NCI-H2196 (cell line): Measurements from ENCODE around the gene KCNMB1.

Experiments
- DNase-seq: peaks from one replicate; lab custom pipeline; 2025; ENCODE audit not compliant: unreplicated experiment; lab: John Stamatoyannopoulos, UW

The KCNMB1 gene, protein sequence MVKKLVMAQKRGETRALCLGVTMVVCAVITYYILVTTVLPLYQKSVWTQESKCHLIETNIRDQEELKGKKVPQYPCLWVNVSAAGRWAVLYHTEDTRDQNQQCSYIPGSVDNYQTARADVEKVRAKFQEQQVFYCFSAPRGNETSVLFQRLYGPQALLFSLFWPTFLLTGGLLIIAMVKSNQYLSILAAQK

DNA sequence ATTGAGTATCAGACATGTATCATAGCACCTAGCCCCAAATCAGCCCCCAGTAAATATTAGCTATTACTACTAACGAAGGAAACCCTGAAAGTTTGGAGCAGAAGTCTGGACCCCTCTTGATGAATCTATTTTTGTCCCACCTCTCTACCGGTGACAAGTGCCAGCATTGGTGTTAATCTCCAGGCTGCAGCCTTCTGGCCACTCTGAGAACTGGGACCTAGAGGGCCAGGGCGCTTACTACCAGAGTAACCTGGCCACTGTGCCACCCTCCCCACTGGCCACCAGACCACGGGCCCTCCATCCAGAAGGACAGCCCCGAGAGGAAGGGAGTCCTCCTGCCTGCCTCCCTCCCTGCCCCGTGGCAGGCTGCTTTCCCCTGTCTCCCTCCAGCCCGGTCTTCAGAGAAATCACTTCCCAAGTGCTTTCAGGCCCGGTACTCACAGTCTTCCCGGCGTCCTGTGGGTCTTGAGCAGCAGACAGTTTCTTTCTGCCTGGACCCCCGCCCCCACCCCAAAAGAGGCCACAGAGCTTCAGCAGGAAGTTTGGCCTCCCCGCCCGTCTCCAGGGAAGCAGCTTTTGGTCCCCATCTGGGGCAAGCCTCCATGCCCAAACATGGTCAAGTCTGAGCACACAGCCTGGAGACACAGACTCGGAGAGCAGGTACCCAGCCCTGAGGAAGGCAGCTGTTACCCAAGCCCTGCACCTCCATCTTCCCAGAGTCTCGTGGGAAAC lies at the start of gene KCNMB1:
Gene KCNMB1, minus strand, starts transcription at position 550 of the 732 bp plus-strand sequence. CDS start 3,920 bp downstream, outside the sequence.
- no peak for DNase-seq

DNA sequence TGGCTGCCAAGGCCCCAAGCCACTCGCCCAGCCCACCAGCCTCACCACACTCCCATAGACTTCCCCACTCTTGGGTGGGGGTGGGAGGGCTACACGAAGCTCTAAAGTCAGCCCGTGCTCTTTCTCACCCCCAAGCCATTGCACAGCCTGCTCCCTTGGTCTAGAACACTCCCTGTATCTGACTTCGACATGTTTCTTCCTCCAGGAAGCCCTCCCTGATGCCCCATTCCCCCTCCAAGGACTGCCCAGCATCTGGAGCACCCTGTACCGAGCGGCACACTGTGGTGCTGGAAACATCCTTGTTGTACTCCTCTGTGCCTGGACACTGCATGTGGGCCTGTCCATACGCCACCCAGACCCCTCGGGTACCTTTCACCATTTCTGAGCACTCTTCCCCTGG lies 49.4 kb upstream of the KCNMB1 start:
- no peak for DNase-seq

DNA sequence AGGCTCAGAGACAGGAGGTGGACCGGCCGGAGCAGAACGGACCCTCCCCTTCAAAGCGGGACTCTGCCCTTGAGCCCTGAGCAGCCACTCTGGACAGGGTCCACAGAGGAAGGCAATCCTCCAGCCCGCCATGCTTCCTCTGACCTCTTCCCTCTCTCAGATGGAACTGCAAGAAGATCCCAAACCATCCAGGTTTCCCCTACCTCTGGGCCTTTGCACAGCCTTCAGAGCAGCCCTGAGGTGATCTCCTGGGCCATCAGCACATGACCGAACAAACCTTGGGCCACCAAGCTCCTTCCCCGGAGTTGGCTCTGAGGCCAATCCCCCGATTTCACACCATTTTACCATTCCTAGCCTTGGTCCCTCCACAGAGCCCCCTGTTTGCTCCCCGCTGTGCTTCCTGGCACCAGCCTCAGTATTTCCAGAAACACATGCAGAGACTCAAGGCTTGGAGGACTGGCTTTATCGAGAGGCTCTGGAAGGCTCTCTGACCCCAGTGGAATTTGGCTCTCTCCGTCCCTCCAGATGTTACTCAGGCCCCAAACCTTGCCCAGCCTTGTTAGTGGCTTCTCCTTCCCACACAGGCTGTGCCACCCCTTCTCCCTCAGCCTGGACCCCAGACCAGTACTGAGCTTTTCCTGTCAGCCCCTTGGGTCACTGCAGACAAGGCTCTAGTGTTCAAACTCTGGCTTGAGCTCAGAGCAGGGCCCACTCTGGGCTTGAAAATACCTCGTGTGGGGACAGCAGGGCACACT lies 48.6 kb upstream of the KCNMB1 start:
- DNase-seq: no peak

DNA sequence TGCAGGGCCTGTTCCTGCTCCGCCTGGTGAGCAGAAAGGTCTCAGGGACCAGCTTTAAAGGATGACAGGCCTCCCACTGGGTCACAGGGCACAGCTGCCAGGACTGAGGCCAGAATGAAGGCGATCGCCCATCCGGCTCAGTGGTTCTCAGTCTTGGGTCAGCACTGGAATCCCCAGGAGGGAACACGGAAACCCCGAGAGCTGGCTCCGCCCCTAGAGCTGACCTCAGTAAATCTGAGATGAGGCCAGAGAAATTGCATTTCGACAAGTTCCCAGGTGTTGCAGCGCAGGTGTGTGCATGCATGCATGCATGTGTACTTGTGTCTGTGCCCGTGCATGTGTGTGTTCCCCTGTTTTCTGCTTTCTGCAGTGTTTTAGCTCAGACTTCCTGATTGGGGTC lies 47.2 kb upstream of the KCNMB1 start:
- DNase-seq: no peak

DNA sequence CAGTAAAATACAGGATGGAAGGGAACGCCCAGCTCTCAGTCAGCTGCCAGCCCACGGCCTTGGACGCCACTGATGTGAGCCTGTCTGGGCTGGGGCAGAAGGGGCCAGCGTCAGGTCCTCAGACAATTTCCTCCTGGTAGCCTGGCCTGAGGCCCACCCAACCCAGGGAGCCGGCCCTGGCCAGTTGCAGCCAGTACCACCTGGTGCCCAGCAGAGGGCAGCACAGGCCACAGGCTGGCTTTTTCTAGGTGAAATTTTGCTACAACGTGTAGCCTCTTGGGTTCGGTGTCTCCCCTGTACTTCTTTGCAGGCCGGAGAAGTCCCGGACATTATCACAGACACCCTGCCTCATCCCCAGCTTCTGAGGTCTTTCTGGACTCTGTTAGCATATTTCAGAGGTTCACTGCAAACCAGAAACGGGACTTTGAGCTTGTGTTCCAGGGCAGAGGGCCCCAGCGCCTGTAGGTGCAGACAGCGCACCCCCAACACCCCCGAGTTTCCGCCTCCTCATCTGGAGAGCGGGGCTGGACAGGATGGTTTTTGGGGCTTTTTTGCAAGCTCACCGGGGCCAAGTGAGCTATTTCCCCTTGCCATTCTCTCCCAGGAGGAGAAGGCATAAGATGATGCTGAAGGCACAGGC lies 45.9 kb upstream of the KCNMB1 start:
- DNase-seq: peak; percentile 23

DNA sequence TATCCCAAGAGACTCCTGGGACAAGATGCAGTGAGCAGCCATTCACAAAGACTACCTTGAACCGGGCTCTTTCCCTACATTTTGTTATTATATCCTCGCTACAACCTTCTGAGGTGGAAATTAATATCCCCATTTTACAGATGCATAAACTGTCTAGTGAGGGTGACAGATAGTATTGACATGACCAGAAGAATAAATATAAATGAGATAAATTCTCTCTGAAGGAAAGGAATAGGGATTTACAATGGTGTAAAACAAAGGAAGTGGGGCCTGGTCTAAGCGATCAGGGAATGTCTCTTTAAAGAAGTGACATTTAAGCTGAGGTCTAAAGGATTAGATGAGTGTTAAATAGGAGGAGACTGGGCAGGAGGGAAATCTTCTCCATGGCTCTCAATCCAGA lies 43.5 kb upstream of the KCNMB1 start:
- no peak for DNase-seq

DNA sequence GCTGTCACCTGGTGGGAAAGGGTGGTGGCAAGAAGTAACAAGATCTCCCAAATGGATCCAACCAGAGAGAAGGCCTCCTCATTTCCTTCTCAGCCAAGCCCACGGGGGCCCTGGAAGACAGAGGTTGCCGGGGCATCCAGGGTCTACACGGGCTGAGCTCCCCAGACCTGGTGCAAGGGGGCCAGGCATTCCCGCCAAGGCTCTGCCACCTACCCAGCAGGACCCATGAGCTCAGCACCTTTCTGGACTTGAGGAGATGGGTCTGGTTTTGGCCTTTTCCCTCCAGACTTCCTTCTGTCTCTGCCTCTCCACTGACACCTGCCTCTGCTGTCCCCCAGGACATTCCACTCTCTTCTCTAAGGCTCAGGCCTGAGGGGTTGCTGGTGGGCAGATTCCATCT lies 42.4 kb upstream of the KCNMB1 start:
- DNase-seq: no peak

DNA sequence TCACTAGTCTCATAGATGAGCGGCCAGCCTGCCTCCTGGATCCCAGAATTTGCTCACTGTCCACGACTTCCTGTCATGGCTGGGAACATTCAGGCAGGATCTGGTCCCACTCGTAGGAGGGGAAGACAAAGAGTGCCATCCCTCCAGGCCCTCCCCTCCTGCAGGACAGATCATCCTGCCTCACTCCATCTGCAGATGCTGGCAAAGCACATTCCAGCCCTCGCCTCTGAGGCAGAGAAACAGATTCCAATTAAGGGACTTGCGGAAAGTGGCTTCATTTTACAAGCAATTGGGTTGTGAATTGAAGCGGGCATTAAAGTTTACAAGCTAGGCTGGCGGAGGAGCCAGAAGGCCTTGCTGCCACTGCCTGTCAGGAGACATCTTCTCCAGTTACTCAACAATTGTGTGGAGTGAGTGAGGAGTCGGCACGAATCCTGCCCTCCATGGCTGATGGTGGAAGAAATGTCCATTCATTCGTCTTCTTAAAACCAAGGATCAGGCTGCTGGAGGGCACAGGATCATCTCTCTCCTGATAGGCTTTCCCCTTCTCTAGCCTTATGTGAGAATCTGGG lies 41.8 kb upstream of the KCNMB1 start:
- DNase-seq: no peak

DNA sequence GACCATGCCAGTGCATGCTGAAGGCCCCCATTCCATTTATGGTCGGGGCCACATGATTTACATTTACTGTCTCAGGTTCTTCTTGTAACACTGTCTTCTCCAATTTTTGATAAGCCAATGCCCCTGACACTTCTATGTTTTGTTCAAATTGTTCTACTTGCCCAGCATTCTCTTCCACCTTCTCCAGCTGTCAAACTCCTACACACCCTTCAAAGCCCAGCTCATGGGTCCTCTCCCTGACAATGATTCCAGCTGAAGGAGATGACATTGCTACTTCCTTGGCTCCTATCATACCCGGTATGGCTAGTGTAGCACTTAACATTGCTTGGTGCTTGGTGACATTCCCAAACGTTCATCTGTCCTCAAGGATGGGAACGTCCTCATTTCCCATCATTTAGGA lies 41.1 kb upstream of the KCNMB1 start:
- DNase-seq: no peak

DNA sequence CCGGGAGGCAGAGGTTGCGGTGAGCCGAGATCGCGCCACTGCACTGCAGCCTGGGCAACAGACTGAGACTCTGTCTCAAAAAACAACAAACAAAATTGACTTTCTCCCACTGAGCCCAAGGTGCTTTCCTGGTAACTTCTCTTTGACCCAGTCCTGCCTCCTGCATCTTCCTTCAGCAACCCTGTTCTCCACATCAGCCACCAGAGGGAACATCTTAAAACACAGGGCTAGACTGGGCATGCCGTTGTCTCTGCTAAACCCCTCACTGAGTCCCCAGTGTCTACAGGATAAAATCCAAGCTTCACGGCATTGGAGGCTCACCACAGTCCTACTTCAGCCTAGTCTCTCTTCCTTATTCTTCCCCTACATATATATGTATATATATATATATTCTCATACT lies 39.8 kb upstream of the KCNMB1 start:
- DNase-seq: no peak

DNA sequence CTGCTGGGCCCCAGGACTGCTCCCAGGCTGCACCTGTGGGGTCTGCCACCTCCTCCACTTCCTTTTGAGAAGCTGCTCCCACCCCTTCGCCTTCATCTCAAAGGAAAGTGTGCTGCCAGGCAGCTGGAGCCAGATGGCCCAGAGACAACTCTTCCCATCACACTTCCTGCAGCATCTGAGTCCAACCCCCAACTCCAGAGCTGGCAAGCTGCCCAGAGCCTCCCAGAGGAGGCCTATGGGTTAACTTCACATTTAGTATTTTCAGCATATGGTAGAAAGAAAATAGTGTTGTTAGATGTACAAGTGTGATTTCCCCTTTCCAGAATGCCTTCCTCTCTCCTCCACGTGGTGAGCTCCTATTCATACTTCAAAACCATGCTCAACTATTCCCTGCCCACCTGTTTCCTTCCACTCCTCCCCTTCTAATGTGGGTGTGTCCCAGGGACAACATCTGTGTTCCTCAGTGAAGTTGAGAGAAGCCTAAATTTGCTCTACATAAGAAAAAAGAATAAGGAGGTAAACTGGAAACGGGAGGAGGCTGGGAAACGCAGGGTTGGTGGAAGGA lies 38.6 kb upstream of the KCNMB1 start:
- DNase-seq: no peak

DNA sequence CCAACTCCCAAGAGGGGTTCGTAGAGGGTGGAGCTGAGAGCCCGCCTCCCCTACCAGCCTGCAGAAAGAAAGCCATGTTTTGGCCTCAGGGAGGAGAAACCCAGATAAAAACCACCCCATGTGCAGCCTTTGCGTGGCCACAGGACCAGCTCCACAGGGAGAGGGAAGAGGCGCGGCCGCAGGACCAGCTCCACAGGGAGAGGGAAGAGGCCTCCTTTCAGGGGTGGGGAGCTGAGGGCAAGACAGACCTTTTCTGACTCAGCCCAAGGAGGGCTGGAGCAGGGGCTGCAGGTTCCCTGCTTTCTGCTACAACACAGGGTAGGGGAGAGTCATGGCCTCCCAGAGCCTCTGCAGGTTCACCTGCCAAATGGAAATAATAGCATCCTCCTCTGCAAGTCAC lies 37.6 kb upstream of the KCNMB1 start:
- no peak for DNase-seq

DNA sequence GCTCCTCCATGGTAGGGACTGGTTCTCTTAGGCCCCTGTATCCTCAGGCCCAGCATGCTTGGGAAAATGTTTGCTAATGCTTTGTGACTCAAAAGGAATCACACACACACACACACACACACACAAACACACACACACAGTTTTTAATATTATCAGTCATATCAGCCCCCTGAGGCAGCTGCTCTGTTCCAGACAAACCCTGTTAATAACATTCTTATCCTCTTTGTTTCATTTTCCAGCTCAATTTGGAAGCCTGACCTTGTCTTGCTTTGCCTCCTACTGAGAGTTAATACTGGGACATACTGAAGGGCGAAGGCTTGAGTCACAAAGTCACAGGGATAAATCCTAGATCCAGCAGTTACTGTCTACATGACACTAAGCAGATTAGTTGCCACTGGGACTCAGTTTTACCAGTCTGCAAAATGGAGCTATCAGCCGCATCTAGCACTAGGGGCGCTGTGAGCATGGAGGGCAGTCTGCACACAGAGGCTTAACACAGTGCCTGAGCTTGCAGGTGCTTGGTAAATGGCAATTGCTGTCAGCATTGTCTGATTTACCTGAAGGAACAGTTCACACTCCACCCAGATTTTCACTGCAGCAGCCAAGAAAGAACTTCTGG lies 37.1 kb upstream of the KCNMB1 start:
- no peak for DNase-seq

DNA sequence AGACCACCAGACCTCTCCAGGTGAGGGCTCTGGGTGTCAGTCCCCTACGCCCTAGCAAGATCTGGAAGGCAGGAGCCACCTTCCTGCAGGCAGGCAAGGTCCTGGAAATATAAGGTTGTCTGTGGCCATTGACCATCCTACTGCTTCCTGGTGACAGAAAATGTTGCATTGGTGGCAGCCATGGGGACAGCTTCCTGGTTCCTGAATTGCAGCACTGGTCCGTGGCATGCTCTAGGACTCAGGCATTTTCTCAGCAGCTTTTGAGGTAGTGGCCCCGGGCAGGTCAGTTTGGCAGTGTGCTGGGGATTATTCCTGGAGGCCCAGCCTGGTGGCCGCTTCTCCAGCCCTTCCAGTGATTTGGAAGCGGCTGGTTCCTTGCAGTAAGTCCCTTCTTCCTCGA lies 36.6 kb upstream of the KCNMB1 start:
- DNase-seq: no peak

DNA sequence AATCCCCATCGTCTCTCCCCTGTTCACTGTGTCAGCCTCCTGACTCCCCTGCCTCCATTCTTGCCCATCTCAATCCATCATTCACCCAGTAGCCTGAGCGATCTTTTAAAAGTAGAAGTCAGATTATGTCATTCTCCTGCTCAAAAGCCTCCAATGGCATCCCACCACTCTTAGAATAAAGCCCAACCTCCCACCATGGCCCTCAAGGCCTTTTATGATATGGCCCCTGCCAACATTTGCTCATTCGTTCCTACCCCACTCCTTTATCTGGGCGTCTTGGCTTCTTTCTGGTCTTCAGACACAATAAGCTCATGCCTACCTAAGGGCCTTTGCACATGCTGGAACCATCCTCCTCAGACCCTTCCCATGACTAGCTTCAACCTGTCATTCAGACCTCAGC lies 35.5 kb upstream of the KCNMB1 start:
- no peak for DNase-seq

DNA sequence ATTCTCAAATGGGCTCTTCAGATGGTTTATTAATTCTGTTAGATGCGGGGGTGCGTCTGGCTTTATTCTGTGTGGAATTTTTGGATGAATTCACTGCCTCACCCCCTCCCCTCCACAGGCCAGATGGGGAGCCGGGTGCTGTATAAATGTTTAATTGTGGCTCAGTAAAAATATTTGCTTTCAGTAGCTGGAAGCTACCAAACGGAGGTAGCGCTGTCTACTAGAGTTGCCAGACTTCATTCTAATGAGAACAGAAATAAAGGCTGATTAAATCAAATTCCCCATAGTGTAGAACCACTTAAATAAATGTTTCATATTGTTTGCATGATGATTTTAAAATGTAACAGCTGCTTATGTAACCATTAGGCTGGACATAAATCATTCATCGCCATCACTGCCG lies 34.5 kb upstream of the KCNMB1 start:
- no peak for DNase-seq

DNA sequence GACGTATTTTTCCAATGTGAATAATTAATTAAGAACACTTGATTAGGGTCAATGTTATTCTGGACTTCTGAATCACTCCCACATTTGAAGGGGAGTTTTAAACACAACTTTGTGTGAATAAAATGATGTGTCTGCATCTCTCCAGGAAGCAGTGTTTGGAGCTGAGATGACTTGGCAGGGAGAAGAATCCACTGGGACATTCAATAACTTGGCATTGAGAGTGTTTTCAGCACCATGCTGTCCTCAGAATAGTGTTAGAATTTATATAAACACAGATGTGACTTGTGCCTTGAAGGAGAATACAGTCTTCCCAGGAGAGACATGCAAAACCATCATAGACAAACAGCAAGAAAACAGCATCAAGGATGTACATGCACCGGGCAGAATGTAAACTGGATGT lies 32.7 kb upstream of the KCNMB1 start:
- no peak for DNase-seq

DNA sequence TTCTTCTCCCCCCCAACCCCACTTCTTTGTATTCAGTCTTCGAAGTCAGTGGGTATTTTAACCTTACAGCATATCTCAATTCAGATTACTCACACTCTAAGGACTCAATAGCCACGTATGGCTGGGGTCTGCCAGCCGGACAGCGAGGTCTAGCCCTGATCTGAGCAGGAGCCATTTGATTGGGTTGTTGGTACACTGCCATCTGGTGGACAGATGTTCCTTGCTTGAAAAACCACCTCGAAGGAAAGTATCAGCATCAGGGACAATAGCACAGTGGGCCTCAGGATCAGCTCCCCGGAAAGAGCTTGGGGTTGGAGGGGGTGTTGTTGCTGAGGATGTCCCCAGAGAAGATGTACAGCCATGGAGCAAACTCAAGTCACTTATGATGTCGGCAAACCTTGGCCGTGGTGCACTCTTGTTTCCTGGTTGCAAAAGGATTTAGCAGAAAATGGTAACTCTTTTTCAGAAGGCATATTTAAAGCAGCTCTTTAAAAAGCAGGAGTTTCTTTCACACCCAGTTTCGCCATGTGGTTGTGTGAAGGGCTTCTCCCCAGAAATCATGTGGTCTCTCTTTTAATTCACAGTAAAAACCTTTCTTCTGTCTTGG lies 31.7 kb upstream of the KCNMB1 start:
- peak; percentile 22 for DNase-seq

DNA sequence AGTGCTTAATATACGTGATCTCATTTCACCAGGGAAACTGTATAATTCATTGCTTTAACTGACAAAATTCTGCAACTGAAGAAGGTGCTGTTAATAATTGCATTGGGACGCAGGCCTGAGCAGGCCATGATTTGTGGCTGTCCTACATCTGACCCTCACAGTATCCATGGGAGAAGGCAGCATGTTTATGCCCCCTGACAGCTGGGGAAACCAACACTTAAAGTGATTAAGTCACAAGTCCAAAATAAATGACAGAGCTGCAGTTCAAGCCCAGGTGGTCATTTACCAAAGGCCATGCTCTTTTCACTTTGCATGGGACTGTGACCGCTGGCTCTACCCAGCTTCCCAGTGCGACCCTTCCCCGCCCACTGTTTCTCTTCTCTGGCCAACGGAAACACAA lies 30.5 kb upstream of the KCNMB1 start:
- no peak for DNase-seq

DNA sequence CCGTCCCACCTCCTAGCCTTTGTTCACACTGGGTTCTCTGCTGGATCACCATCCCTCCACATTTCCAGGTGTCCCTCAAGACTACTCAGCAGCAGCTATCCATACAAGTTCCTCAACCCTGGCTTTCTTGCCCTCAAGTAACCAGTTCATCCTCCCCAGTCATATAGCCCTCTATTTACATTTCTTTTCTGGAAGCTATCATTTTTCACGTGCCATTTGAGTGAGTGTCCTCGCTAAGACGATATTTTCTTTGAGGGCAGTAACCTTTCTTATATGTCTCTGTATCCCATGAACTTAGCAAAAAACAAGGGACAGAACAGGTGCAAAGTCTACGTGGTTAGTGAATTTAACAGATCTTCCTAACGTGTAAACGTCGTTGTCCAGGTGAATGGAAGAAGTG lies 29.6 kb upstream of the KCNMB1 start:
- DNase-seq: no peak
